ENCODE data around the gene CD8B.

Gene CD8B

GRCh38 chr2:86822668-86823345, 38.9 kb downstream of the CD8B start:
- no peak for FAIRE-seq
- no peak for TF ChIP-seq POU2F2 (IDR thresholded peaks at IDR 0.05; ENCODE audit: low read depth, low read length)
- no peak for TF ChIP-seq POLR2AphosphoS5 (IDR thresholded peaks at IDR 0.05; ENCODE audit: low read depth, low read length)
- no peak for TF ChIP-seq POLR2A (IDR thresholded peaks at IDR 0.05; ENCODE audit: low read depth, low read length)
- TF ChIP-seq SPI1 (IDR thresholded peaks at IDR 0.05; ENCODE audit: low read depth, low read length), result no peak
- TF ChIP-seq TAF1 (IDR thresholded peaks at IDR 0.05; ENCODE audit: low read depth, low read length), result no peak
- no peak for TF ChIP-seq PAX5 (IDR thresholded peaks at IDR 0.05; ENCODE audit: insufficient read depth, low read length, severe bottlenecking)

DNA sequence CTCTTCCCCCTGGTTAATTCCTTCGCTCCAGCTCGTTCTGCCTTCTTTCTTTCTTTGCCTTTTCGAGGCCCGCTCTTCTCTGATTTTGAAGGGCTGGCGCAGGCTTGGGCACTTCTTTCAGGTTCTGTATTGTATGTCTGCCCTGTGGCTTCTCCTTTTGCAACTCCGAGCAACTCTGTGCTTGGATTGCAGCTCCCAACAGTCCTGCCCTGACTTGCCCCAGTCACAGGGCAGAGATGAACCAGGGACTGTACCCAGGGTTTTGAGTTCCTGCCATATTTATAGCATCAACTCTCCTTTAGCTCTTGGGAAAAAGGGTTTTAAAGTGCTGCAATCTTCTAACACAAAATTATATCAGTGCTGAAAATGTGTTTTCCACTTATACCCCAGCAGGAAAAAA, 39.8 kb downstream of the CD8B start:
- no peak for DNase-seq (ENCODE audit: insufficient read length, low spot score)
- FAIRE-seq, result no peak
- TF ChIP-seq SPI1 (IDR thresholded peaks at IDR 0.05; ENCODE audit: low read depth, low read length), result no peak
- no peak for TF ChIP-seq PAX5 (IDR thresholded peaks at IDR 0.05; ENCODE audit: insufficient read depth, low read length, severe bottlenecking)
- TF ChIP-seq POLR2AphosphoS5 (IDR thresholded peaks at IDR 0.05; ENCODE audit: low read depth, low read length), result no peak
- TF ChIP-seq POLR2A (IDR thresholded peaks at IDR 0.05; ENCODE audit: low read depth, low read length), result no peak
- TF ChIP-seq TAF1 (IDR thresholded peaks at IDR 0.05; ENCODE audit: low read depth, low read length), result no peak

More at GRCh38 chr2:86822668-86823345, 38.9 kb downstream of the CD8B start:
- no peak for DNase-seq (ENCODE audit: insufficient read length, low spot score)

DNA sequence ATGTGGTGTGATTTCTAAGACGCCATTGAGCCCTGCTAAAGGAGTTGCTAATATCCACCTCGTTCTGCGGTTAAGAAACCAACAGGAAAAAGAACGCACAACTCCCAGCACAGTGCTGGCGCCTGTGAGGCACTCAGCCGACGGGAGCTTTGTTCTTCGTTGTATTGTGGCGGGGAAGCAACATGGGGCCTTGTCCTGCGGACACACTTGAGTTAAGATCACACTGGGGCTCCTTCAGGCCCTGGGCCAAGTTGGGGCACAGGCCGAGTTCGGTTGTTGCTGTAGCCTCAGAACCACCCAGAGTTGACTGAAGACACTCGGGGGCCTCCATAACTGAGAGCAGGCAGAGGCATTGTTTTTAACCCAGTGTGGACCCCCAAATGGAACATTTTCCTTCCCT, 40.4 kb downstream of the CD8B start:
- no peak for DNase-seq (ENCODE audit: insufficient read length, low spot score)
- FAIRE-seq, result no peak
- no peak for TF ChIP-seq PAX5 (IDR thresholded peaks at IDR 0.05; ENCODE audit: insufficient read depth, low read length, severe bottlenecking)

- TF ChIP-seq POU2F2 (IDR thresholded peaks at IDR 0.05; ENCODE audit: low read depth, low read length) (no peak), TAF1 (IDR thresholded peaks at IDR 0.05; ENCODE audit: low read depth, low read length) (no peak), SPI1 (IDR thresholded peaks at IDR 0.05; ENCODE audit: low read depth, low read length) (no peak), POLR2A (IDR thresholded peaks at IDR 0.05; ENCODE audit: low read depth, low read length) (no peak), PAX5 (IDR thresholded peaks at IDR 0.05; ENCODE audit: insufficient read depth, low read length, severe bottlenecking) (no peak), POLR2AphosphoS5 (IDR thresholded peaks at IDR 0.05; ENCODE audit: low read depth, low read length) (no peak)
- no peak for FAIRE-seq
- DNase-seq (ENCODE audit: insufficient read length, low spot score), result no peak
Measured at GRCh38 chr2:86818957-86819356, 42.7 kb downstream of the CD8B start.

GRCh38 chr2:86818114-86818801, 43.4 kb downstream of the CD8B start:
- DNase-seq (ENCODE audit: insufficient read length, low spot score) (no peak), FAIRE-seq (no peak)

DNA sequence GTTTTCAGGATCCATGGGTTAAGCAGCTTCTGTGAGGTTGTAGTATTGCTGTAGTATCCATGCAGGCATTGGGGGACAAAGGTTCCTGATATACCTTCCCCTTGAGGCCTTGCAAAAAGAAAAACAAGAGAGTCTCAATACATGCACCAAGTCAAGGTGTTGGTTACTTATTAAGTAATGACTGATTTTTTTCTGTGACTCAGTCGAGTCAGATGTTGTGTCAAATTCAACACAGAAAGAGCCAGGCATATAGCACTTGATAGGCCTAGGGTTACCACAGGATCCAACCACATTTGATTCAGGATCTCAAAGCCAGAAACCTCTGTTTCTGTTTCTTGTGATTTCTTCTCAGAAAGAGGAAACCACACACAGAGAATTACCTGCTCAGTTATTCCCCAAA, 46.1 kb downstream of the CD8B start:
- no peak for FAIRE-seq
- DNase-seq (ENCODE audit: insufficient read length, low spot score), result no peak
- no peak for TF ChIP-seq TAF1 (IDR thresholded peaks at IDR 0.05; ENCODE audit: low read depth, low read length)
- no peak for TF ChIP-seq SPI1 (IDR thresholded peaks at IDR 0.05; ENCODE audit: low read depth, low read length)
- TF ChIP-seq POLR2AphosphoS5 (IDR thresholded peaks at IDR 0.05; ENCODE audit: low read depth, low read length), result no peak
- no peak for TF ChIP-seq PAX5 (IDR thresholded peaks at IDR 0.05; ENCODE audit: insufficient read depth, low read length, severe bottlenecking)
- TF ChIP-seq POU2F2 (IDR thresholded peaks at IDR 0.05; ENCODE audit: low read depth, low read length), result no peak
- no peak for TF ChIP-seq POLR2A (IDR thresholded peaks at IDR 0.05; ENCODE audit: low read depth, low read length)

More at GRCh38 chr2:86818114-86818801, 43.4 kb downstream of the CD8B start:
- TF ChIP-seq PAX5 (IDR thresholded peaks at IDR 0.05; ENCODE audit: insufficient read depth, low read length, severe bottlenecking) (no peak), TAF1 (IDR thresholded peaks at IDR 0.05; ENCODE audit: low read depth, low read length) (no peak), POLR2A (IDR thresholded peaks at IDR 0.05; ENCODE audit: low read depth, low read length) (no peak), POLR2AphosphoS5 (IDR thresholded peaks at IDR 0.05; ENCODE audit: low read depth, low read length) (no peak), SPI1 (IDR thresholded peaks at IDR 0.05; ENCODE audit: low read depth, low read length) (no peak), POU2F2 (IDR thresholded peaks at IDR 0.05; ENCODE audit: low read depth, low read length) (no peak)

GRCh38 chr2:86809481-86810121, 52.1 kb downstream of the CD8B start:
- TF ChIP-seq PAX5 (IDR thresholded peaks at IDR 0.05; ENCODE audit: insufficient read depth, low read length, severe bottlenecking) (no peak), TAF1 (IDR thresholded peaks at IDR 0.05; ENCODE audit: low read depth, low read length) (no peak), POLR2AphosphoS5 (IDR thresholded peaks at IDR 0.05; ENCODE audit: low read depth, low read length) (no peak), POU2F2 (IDR thresholded peaks at IDR 0.05; ENCODE audit: low read depth, low read length) (no peak), SPI1 (IDR thresholded peaks at IDR 0.05; ENCODE audit: low read depth, low read length) (no peak), POLR2A (IDR thresholded peaks at IDR 0.05; ENCODE audit: low read depth, low read length) (no peak)
- FAIRE-seq (no peak), DNase-seq (ENCODE audit: insufficient read length, low spot score) (no peak)

DNA sequence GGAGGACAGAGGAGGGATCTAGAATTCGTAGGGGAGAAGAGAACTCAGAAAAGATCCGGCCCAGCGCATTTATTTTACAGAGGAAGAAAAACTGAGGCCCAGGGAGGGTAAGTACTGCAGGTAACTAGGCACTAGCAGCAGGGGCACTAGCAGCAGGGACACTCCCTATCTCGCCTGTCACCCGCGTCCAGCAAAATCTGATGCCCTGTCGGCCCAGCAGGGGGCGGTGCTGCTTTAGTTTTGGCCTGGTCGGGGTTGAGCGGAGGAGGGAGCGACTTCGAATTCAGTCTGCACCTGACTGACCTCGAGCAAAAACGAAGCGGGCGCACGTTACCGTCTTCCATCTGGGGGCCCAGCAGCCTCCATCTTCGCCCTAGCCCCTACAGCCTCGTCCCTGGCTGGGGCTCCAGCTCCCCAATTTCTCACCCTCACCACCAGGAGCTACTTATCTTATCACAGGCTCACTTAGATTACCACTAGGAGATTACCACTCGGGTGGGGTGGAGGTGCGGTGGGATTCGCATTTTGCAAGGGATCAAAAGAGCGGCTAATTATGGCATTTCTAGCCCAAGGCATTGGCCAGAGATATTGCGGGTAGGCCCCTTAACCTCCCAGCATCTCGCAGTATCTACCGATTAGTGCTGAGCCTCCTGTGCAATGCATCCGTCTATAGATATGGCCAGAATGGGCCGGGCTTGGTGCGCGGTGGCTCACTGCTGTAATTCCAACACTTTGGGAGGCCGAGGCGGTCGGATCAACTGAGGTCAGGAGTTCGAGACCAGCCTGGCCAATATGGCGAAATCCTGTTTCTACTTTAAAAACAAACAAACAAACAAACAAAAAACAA, 53.1 kb downstream of the CD8B start:
- TF ChIP-seq POU2F2 (IDR thresholded peaks at IDR 0.05; ENCODE audit: low read depth, low read length), result peak; percentile 61; the same call in 1 of the 2 replicates
- TF ChIP-seq PAX5 (IDR thresholded peaks at IDR 0.05; ENCODE audit: insufficient read depth, low read length, severe bottlenecking), result peak; percentile 36
- TF ChIP-seq TAF1 (IDR thresholded peaks at IDR 0.05; ENCODE audit: low read depth, low read length), result no peak
- no peak for TF ChIP-seq SPI1 (IDR thresholded peaks at IDR 0.05; ENCODE audit: low read depth, low read length)
- no peak for TF ChIP-seq POLR2A (IDR thresholded peaks at IDR 0.05; ENCODE audit: low read depth, low read length)
- FAIRE-seq (peak; percentile 99), DNase-seq (ENCODE audit: insufficient read length, low spot score) (peak; percentile 95)

Data from GM12891 (cell line).